Loucy (cell line): ENCODE data around the gene NOC4L.

ENCODE experiments used
- CTCF ChIP-seq: fragments of 200-600 bp; sonication (generic); conservative IDR thresholded peaks from 2 replicates; pipeline ENCODE4 v1.5.1; 2014; ENCODE audit warnings: mild to moderate bottlenecking, antibody characterized with exemption, low read length
- EZH2phosphoT487 ChIP-seq: fragments of 200-600 bp; IDR thresholded peaks from 2 replicates; pipeline ENCODE4 v1.6.1; 2018; ENCODE audit warnings: antibody characterized with exemption, mild to moderate bottlenecking, moderate library complexity, borderline replicate concordance

GRCh38 chr12:132186857-132187620 lies 42.8 kb downstream of the NOC4L start:
- TF ChIP-seq CTCF (no peak; the same call in 1 of the 2 replicates), EZH2phosphoT487 (no peak)
